Measurements from ENCODE around the gene LEF1. TPM values are rescaled to one million over a fixed set of nuclear protein-coding genes. Genes with fewer than 3 reads are reported as not detected.

The LEF1 gene
- total and polyA plus RNA-seq, 12 donors = 0.22 to 4.6 (median 0.76) TPM; not detected in 1

- Histone ChIP-seq H3K27me3 (no peaks in the 10 kb centered on the region), H3K9me3 (no peaks in the 10 kb centered on the region), H3K27ac (no peak overlapping the region), H3K4me1 (no peaks in the 10 kb centered on the region), H3K36me3 (no peaks in the 10 kb centered on the region), H3K4me3 (no peak overlapping the region)
- intact Hi-C loops (cut with DNase I) = no loop called here
- DNase-seq (no peak), ATAC-seq (no peak)
- TF ChIP-seq CTCF (IDR thresholded peaks at IDR 0.05) = no peak
- 88 to 97% methylated on average over 2 of the region's 2 CpGs for WGBS, 2 donors
These were observed 76.4 kb downstream of the LEF1 start for GRCh38 chr4:108092288-108092687.

- WGBS, 2 donors = 83 to 85% methylated on average over 6 of the region's 6 CpGs
These were observed 81.3 kb downstream of the LEF1 start for GRCh38 chr4:108087293-108087967.

GRCh38 chr4:108081256-108081655 is 87.5 kb downstream of the LEF1 start:
- intact Hi-C loops (cut with DNase I) = no loop called here
- no peaks in the 10 kb centered on the region for H3K4me1 ChIP-seq
- no peak for DNase-seq
- no peaks in the 10 kb centered on the region for H3K9me3 ChIP-seq
- H3K4me3 ChIP-seq = no peak overlapping the region
- no peak for TF ChIP-seq CTCF (IDR thresholded peaks at IDR 0.05)
- WGBS, 2 donors = 90 to 94% methylated on average over 16 of the region's 16 CpGs
- no peaks in the 10 kb centered on the region for H3K36me3 ChIP-seq
- no peak overlapping the region for H3K27ac ChIP-seq
- no peaks in the 10 kb centered on the region for H3K27me3 ChIP-seq
- ATAC-seq = no peak

More at GRCh38 chr4:108087293-108087967, 81.3 kb downstream of the LEF1 start:
- DNase-seq (no peak), ATAC-seq (no peak)
- Histone ChIP-seq H3K9me3 (no peaks in the 10 kb centered on the region), H3K4me1 (no peaks in the 10 kb centered on the region), H3K27ac (no peak overlapping the region), H3K27me3 (no peaks in the 10 kb centered on the region), H3K36me3 (no peaks in the 10 kb centered on the region), H3K4me3 (no peak overlapping the region)
- TF ChIP-seq CTCF (IDR thresholded peaks at IDR 0.05) = no peak
- intact Hi-C loops (cut with DNase I) = no loop called here

- no peak for ATAC-seq
- WGBS, 2 donors = 94 to 95% methylated on average over 10 of the region's 10 CpGs
These were observed 88.0 kb downstream of the LEF1 start for GRCh38 chr4:108080747-108081146.

More at GRCh38 chr4:108080747-108081146, 88.0 kb downstream of the LEF1 start:
- Histone ChIP-seq H3K9me3 (no peaks in the 10 kb centered on the region), H3K4me1 (no peaks in the 10 kb centered on the region), H3K27me3 (no peaks in the 10 kb centered on the region), H3K36me3 (no peaks in the 10 kb centered on the region), H3K4me3 (no peak overlapping the region), H3K27ac (no peak overlapping the region)
- DNase-seq = no peak
- TF ChIP-seq CTCF (IDR thresholded peaks at IDR 0.05) = no peak
- intact Hi-C loops (cut with DNase I) = no loop called here

All from heart right ventricle (tissue), 16 donors.